AG09309 (cell line): ENCODE results near the gene MAN2A2.
"Not testable (repeated sequence)": the region's sequence is repeated elsewhere in the genome, so short reads cannot be mapped to it uniquely, and the experiment has no call there.

Experiments
- DNase-seq: peaks from one replicate; pipeline ENCODE4 v3.0.0-alpha.2; 2010; ENCODE audit warnings: low read depth
- H3K4me3 ChIP-seq: 2 replicates; pipeline ENCODE4 v1.5.1; 2011; ENCODE audit warnings: mild to moderate bottlenecking, low read depth, low read length, moderate library complexity; ENCODE audit not compliant: control insufficient read depth
- CTCF ChIP-seq: IDR thresholded peaks from 2 replicates; pipeline ENCODE4 v1.5.1; 2011; ENCODE audit warnings: mild to moderate bottlenecking, low read depth, low read length, inconsistent platforms; ENCODE audit not compliant: insufficient read depth, control insufficient read depth; ENCODE audit errors: missing control alignments

MAN2A2 gene

GRCh38 chr15:90904746-90905145 is 1.6 kb downstream of the MAN2A2 start:
- TF ChIP-seq CTCF, result no peak
- no peak overlapping the region for H3K4me3 ChIP-seq
- no peak for DNase-seq

- H3K4me3 ChIP-seq, result no peak overlapping the region
These were observed 2.4 kb downstream of the MAN2A2 start for GRCh38 chr15:90905306-90906180.

GRCh38 chr15:90906181-90906849 is 3.2 kb downstream of the MAN2A2 start:
- TF ChIP-seq CTCF, result no peak
- no peak overlapping the region for H3K4me3 ChIP-seq
- no peak for DNase-seq

More at GRCh38 chr15:90905306-90906180, 2.4 kb downstream of the MAN2A2 start:
- TF ChIP-seq CTCF, result no peak
- no peak for DNase-seq

- no peak overlapping the region for H3K4me3 ChIP-seq
- no peak for DNase-seq
- no peak for TF ChIP-seq CTCF
These were observed 4.1 kb downstream of the MAN2A2 start for GRCh38 chr15:90907051-90907660.

- no peak for TF ChIP-seq CTCF
- no peak overlapping the region for H3K4me3 ChIP-seq
- DNase-seq, result no peak
These were observed 4.9 kb downstream of the MAN2A2 start for GRCh38 chr15:90907838-90908507.

- not testable (repeated sequence) for H3K4me3 ChIP-seq, DNase-seq
These were observed 6.3 kb downstream of the MAN2A2 start for GRCh38 chr15:90909449-90909848.

GRCh38 chr15:90909976-90910375 is 6.9 kb downstream of the MAN2A2 start:
- no peak overlapping the region for H3K4me3 ChIP-seq
- no peak for DNase-seq

More at GRCh38 chr15:90909976-90910375, 6.9 kb downstream of the MAN2A2 start:
- TF ChIP-seq CTCF, result no peak
